ENCODE results near the gene PHF10.
A peak's percentile ranks its signal among the peaks of the same experiment; 100 is the strongest.

The PHF10 gene

DNA sequence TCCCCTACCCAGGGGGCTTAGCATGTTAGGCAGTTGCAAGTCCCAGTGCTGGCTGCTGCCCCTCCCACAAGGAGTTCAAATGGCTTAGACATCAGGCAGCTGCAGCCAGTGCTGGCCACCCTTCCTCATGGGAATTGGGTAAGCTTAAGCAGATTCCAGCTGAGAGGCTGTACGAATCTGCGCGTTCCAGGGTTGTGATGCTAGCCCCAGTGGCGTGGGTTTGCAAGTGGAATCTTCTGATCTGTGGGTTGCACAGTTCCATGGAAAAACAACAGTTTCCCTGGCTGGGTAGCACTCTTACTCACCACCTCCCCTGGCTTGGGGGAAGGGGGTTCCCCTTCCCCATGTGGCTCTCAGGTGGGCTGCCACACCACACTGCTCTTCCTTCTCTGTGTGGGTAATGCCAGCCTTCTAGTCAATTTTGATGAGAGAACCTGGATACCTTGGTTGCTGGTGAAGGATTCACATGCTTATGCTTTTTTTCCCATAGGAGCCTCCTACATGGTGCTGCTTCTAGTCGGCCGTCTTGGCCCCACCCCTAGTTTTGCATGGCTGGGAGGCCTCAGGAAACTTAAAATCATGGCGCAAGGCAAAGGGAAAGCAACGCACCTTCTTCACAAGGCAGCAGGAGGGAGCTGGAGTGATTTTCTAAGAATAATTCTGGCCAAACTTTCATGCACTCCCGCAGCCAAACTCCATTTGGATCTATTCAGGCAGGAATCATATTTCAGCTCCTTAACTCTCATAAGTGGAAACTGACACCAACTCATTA is 14.1 kb upstream of the PHF10 start:
- peak in 1 of 2 donors; percentile 45 for DNase-seq (ENCODE audit: low read depth in 2 of 2)
- H3K4me3 ChIP-seq (replicated peaks in 1 of 2; ENCODE audit: low read depth in 2 of 2, low read length in 2 of 2) = no peak overlapping the region
- TF ChIP-seq, protein P1, sequence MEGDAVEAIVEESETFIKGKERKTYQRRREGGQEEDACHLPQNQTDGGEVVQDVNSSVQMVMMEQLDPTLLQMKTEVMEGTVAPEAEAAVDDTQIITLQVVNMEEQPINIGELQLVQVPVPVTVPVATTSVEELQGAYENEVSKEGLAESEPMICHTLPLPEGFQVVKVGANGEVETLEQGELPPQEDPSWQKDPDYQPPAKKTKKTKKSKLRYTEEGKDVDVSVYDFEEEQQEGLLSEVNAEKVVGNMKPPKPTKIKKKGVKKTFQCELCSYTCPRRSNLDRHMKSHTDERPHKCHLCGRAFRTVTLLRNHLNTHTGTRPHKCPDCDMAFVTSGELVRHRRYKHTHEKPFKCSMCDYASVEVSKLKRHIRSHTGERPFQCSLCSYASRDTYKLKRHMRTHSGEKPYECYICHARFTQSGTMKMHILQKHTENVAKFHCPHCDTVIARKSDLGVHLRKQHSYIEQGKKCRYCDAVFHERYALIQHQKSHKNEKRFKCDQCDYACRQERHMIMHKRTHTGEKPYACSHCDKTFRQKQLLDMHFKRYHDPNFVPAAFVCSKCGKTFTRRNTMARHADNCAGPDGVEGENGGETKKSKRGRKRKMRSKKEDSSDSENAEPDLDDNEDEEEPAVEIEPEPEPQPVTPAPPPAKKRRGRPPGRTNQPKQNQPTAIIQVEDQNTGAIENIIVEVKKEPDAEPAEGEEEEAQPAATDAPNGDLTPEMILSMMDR (IDR thresholded peaks at IDR 0.05; ENCODE audit: low read depth, low read length) = no peak

DNA sequence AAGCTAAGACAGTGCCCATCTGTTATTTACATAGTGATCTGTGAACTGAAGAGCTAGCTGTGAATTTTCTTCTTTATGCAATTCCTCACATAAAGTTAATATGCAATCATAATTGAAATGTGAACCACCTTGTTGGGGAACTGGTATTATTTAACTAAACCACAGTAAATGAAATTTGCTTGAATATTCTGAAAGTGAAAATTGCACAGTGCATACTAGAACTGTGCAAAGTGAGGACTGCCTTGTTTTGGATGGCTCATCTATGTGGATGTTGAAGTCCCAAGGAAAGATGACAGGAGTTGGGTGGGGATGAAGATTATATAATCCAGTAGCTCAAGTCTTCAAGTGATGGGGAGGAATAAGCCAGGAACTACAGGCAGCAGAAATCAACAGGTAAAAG is 5.7 kb upstream of the PHF10 start:
- no peak overlapping the region for H3K4me3 ChIP-seq (replicated peaks in 1 of 2; ENCODE audit: low read depth in 2 of 2, low read length in 2 of 2)
- TF ChIP-seq, protein P1 (IDR thresholded peaks at IDR 0.05; ENCODE audit: low read depth, low read length) = no peak
- DNase-seq (ENCODE audit: low read depth in 2 of 2) = no peak

DNA sequence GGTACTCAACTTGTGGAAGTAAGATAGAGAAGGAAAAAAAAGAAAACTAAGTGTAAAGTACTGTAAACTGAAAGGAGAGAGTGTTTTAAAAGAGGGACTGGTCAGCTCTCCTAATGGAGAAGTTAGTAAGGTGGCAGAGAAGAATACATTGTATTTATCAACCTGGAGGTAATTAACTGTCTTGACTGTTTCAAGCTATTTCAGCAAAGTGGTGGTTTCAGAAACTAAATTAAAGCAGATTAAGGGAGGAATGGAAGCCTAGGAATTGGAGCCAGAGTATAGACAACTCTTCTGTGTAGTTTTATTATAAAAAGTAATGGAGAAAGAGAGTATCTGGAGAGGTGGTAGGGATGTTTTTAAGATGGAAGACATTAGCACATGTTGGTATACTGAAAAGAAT is 2.7 kb upstream of the PHF10 start:
- TF ChIP-seq, protein P1 (IDR thresholded peaks at IDR 0.05; ENCODE audit: low read depth, low read length) = no peak
- DNase-seq (ENCODE audit: low read depth in 2 of 2) = no peak
- no peak overlapping the region for H3K4me3 ChIP-seq (replicated peaks in 1 of 2; ENCODE audit: low read depth in 2 of 2, low read length in 2 of 2)

DNA sequence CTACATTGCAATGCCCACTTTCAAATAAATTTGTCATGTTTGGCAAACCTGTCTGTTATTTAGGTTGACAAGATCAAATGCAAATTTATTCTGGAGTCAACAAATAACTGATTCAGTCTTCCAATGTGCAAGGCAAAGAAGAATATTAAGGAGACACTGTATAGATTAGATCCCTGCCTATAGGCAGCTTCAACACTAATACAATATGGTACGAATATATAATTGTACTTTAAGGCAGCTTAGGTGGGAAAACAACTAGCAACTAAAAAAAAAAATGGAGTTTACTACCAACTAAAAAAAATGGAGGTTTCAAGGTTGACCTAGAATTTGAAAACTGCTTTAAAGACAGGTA is 1.7 kb upstream of the PHF10 start:
- H3K4me3 ChIP-seq (replicated peaks in 1 of 2; ENCODE audit: low read depth in 2 of 2, low read length in 2 of 2) = no peak overlapping the region
- DNase-seq (ENCODE audit: low read depth in 2 of 2) = no peak
- TF ChIP-seq, protein P1 (IDR thresholded peaks at IDR 0.05; ENCODE audit: low read depth, low read length) = no peak

DNA sequence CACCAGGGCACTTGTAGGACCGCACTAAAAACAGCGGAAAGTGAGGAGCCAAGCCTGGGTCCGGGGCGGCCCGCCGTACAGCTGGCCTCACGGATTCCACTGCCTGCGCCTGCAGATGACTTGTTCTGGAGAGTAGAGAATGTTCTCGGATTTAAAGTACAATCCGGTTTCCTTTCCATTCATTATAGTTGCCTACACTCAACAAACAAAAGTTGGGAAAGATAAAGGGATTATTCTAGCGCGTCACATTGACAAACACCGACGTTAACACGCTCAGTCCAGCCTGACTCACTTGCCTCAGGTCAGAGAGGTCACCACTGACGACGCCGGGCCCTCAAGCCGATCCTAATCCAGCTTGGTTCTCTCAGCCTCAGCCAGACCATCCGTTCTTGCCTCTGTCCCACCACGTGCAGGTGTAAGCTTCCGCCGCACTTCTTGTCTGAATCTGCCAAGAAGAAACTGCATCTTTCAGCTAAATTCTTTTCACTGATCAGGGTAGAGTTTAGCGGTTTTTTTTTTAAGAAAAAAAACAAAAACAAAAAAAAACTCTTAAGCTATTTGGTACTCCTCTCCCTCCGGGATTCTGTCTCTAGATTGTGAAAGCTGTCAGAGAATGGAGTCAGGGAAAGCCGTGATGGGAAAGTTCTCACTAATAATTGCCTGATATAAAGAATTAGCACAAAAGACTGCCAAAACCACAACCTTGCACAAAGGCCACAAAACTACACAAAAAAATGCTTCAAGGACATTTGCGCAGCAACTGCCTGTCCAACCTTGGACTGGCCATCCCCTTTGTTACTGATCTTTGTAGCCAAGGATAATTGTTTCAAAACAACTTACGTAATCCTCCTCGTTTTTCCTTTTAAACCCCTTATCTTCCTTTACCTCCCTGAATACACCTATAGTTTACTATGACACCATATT is 1.1 kb upstream of the PHF10 start:
- H3K4me3 ChIP-seq (replicated peaks in 1 of 2; ENCODE audit: low read depth in 2 of 2, low read length in 2 of 2) = peak overlapping the region; percentile 52 to 61
- TF ChIP-seq, protein P1 (IDR thresholded peaks at IDR 0.05; ENCODE audit: low read depth, low read length) = no peak
- DNase-seq (ENCODE audit: low read depth in 2 of 2) = peak; percentile 77 to 84

DNA sequence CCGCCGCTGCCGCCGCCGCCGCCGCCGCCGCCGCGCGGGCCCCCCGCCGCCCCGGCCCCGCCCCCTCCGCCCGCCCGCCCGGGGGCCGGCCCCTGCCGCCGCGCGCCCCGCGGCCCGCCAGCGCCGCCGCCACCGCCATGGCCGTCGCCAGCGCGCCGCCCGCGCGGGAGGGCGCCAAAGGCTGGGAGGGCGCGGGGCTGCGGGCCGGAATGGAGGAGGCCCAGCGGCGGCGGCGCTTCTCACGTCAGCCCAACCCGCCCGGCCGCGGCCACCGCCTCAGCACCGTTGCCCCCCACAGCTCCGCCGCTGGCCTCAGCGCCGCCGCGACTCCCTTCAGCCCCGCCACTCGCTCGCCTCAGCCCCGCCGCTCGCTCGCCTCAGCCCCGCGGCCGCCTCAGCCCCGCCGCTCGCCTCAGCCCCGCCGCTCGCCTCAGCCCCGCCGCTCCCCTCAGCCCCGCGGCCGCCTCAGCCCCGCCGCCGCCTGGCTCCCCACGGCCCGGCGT is 258 bp downstream of the PHF10 start:
- TF ChIP-seq, protein P1 (IDR thresholded peaks at IDR 0.05; ENCODE audit: low read depth, low read length) = no peak
- peak in 1 of 2 donors; percentile 29 for DNase-seq (ENCODE audit: low read depth in 2 of 2)
- H3K4me3 ChIP-seq (replicated peaks in 1 of 2; ENCODE audit: low read depth in 2 of 2, low read length in 2 of 2) = peak overlapping the region in 1 of 2 donors; percentile 76
